CD4-positive, alpha-beta T cell treated with Interleukin-2 at 100 ng/mL for 4 hours (primary cell): ENCODE data around the gene TEX261.
"Not testable (repeated sequence)": the region's sequence is repeated elsewhere in the genome, so short reads cannot be mapped to it uniquely, and the experiment has no call there.

Experiments
- DNase-seq: peaks from one replicate; pipeline ENCODE4 v3.0.0-alpha.2; 2020; ENCODE audit warnings: low spot score

TEX261 gene

DNA sequence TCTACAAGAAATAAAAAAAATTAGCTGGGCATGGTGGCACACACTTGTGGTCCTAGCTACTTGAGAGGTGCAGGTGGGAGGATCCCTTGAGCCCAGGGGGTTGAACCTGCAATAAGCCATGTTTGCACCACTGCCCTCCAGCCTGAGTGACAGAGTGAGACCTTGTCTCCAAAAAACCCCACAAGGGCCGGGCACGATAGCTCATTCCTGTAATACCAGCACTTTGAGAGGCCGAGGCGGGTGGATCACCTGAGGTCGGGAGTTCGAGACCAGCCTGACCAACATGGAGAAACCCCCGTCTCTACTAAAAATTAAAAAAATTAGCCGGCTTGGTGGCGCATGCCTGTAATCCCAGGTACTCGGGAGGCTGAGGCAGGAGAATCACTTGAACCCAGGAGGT lies 5.3 kb upstream of the TEX261 start:
- not testable (repeated sequence) for DNase-seq

DNA sequence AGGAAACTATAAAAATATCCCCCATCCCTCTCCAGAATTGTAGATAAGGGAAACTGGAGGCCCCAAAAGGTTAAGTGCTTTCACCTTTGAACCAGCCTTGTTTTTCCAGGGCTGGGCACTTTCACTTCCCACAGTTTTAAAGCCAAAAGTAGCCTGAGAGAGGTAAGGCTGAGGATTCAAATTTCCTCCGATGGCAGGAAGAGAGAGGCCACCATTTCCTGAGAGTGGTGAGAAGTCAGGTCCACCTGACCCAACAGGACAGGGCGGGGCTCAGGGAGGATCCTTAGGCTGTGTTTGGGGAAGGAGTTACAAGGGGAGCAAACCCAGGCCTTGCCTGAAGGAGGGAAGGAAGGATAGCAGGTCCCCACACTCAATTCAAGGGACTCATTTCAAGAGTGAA lies 4.7 kb upstream of the TEX261 start:
- DNase-seq, result no peak

DNA sequence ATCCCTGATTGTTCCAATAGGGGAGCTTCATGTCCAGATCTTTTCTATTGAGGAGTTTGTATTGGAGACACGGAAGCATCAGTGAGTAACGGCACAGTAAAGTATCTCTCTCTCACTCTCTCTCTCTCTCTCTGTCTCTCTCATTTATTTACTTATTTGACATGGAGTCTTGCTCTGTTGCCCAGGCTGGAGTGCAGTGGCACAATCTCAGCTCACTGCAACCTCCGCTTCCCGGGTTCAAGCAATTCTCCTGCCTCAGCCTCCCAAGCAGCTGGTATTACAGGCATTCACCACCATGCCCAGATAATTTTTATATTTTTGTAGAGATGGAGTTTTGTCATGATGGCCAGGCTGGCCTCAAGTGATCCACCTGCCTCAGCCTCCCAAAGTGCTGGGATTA lies 4.2 kb upstream of the TEX261 start:
- DNase-seq, result not testable (repeated sequence)

DNA sequence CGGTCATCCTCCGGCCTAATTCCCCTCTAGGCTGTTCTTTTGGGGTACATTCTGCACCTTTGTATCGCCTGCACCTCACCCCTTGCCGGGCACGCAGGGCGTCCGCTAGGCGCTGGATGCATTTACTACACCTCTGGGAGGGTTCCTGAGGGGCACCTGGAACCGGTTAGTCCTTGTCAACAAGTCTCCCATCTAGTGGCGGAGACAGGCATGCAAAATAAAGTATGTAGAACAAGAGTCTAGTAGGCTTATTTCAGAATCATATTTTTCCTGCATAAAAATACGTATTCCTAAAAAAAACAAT lies 705 bp upstream of the TEX261 start:
- DNase-seq, result peak; percentile 71

DNA sequence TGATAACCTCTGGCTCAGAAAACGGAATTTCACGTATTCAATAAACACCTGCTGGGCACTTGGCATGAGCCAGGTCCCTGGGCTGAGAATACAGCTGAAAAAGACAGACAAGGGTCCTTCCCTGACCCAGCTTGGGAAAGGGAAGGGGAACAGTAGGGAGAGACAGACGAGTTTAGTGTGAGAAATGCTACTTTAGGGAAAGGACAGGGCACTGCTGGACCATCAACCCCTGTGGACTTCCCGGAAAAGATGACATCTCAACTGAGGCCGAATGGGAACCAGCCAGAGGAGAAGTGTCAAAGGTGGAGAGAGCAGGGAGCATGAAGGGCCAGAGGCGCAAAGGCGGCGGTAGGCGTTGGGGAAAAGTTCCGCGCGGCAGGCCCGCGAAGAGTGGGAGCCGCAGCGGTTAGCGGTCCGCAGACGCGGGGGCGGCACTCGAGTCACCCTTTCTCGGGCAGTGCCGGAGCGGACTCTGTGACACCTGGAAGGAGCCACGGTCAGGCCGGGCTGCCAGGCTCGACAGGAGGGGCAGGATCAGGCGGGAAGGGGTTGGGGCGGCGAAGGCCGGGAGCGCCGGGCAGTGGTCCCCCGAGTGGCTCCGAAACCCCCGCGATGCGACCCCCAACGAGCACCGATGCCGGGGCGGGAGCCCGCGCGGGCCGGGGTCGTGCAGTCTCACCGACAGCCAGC lies 519 bp downstream of the TEX261 start:
- peak; percentile 3 for DNase-seq

DNA sequence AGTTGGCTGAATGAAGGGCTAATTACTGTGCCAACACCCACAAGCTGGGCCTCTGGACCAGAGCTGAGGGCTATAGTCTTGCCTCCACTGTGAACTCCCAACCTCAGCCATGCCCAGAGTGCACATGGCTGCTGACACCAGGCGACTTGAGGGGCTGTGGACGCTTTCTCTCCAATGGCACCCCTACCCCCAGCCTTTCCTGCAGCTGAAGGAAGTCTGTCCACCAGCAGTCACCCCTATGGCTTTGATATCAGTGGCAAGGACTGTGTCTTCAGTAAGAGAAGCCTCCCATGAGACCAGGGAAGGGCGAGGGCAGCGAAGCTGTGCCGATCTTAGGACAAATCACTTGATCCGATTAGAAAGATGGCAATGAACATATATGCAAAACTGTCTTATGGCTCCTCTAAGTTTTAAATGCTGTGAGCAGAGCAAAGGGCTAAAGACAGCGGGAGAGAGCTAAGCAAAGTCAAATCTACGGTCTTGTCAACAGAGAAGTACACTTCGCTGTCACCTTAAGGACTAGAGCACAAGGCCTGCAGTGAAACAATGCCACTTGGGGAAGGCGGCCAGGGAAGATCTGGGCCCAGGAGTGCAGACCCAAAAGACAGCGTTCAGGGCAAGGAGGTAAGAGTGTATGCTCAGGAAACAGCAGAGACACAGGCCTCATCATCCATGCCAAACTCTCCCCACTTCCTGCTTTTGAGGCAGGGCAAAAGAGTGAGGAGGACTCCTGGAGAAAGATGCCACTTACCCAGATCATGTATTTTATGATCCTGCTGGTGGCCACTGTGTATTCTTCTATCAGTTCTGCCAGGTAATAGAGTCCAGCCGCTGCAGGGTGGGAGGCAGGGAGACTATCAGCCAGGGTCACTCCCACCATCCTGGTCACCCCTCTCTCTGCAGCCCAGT lies 1.5 kb downstream of the TEX261 start:
- DNase-seq, result no peak

DNA sequence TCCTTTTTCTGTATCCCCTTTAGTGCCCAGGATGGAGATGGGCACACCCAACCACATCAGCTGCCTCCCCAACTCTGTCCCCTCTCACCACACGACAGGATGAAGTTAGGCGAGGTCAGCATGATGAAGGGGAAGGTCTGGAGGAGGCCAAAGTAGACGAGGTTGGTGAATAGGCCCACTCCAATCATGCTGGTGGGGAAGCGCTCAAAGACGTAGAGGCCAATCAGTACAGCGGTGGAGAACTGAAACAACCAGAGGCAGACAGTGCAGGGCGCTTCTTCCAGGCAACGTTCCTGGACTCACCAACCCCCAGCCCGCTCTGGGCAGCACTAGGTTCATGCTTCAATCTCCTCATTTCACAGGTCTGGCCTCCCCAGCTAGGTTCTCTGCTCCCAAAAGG lies 2.9 kb downstream of the TEX261 start:
- no peak for DNase-seq

DNA sequence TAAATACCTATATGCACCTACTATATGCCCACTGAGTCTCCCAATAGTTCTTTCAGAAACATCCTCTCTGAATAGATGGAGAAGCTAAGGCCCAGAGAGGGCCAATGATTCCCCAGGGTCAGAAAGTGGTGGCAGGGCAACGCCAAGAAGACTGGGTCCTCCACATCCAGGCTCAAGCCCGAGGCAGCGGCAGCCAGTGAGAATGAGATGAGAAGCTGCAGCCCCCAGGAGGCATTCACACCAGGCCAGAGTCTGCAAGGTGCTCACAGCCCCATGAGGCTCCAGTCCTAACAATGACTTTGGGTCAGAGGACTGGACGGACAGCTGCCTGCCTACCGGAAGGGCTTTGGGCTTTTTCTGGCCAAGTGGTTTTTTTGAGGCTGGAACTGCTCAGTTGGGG lies 3.5 kb downstream of the TEX261 start:
- no peak for DNase-seq

DNA sequence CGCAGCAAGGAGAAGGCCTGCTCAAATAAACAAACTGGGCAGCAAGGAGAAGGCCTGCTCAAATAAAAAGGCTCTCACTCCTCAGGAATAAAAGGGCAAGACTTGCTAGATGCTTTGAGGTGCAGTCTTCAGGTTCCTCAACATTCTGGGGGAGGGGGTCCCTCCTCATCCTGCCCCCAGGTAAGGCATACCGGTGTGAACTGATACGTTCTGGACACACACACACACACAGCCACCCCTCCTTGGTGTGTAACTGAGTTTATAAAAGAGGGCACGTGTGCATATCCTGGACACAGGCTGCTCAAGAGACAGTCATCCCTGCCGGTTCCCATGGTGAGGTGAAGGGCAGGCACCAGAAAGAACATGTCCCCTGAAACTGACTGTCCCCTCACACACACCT lies 4.5 kb downstream of the TEX261 start:
- no peak for DNase-seq

DNA sequence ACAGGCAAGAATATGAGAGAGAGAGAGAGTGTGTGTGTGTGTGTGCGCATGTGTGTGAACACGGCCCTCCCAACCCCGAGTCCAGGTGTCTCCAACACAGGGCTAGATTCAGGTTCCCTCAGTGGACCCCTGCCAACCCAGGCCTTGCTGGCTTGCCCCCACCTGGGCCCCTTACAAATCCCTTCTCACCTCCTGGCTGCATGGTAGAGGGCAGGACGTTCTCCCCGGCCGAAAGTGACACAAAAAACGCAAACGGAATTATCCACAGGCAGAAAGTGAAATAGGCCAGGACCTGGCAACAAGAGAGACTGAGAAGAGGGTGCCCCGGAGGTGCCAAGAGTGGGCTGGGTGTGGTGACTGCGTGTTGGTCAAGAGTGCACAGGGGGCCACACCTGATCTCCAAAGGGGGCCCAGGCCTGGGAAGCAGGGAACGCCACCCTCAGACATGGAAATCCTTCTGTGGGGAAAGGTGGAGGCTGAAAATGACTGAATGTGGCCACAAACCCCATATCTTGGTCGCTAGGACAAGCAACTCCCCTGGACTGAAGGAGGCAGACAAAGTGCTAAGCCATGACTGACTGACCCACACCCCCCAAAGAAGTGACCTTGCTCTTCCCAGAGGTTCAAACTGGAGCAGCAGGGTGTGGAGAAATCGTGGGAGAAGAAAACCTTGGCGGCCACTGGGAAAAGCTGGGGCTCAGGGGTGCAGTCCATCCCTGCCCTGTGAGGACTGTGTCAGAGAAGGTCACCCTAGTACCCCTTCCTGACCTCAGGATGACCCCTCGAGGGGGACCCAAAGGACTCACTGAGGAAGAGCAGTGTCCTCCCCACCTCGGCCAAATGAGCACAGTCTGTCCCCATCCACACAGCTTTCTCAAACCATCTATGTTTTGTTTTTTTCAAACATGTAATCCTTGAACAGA lies 5.7 kb downstream of the TEX261 start:
- DNase-seq, result no peak

DNA sequence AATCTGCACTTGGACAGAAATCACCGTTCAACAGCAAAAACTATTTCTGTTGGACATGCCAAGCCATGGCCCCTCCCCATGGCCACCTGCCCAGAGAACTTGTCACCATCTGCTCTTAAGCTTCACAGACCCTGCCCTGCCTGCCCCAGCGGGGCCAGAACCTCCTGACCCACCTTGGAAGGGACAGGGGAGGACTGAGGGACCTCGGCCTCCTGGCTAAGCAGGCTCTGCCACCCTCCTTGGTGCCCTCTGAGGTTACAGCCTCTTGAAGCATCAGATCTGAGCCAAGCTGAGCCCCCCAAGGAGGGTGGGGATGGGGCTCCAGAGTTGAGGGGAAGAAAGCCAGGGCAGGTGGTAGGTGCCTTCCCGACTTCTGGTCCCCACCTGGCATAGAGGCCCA lies 6.5 kb downstream of the TEX261 start:
- no peak for DNase-seq

DNA sequence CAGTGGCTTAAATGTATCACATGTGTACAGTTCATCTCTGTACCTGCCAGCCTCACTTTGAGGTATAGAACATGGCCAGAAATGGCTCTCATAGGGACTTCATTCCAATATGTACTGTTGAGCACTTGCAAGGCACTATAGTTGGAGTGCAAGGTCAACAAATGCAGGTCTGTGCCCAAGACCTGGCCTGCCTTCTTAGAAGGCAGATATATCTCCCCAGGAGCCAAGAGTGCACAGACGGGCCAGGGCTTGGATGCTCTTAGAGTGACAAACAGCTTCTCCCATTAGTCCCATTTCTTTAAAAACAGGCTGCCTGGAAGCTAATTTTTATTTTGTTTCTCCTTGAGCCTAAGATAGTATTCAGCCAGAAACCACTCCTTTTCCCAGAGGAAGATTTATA lies 7.3 kb downstream of the TEX261 start:
- no peak for DNase-seq

DNA sequence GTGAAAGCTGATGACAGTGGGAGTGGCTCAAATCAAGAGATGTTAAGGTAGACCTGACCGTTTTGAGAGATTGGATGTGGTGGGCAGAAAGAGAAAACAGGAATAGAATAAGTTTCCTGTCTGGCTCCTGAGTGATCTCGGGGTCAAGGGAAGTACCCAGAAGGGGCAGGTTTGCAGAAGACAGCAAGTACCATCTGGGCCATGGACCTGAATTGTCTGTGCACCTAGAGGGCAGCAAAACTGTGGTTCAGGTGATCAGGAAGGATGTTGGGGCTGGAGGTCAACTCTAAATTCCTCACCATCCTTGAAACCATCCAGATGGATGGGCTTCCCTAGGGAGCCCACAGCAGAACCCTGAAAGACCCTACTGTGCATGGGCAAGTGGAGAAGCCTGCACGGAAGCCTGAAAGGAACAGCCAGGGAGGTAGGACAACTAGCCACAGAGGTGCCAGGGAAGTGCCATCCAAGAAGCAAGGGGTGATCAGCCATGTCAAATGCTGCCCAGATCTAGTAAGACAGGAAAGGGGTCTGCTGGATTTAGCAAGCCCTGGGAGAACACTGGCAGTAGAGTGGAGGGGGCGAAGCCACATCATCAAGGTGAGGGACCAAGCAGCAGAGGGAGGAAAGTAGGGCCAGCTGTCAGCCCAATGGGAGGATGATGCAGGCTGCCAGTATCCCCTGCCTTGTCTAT lies 8.0 kb downstream of the TEX261 start:
- no peak for DNase-seq

DNA sequence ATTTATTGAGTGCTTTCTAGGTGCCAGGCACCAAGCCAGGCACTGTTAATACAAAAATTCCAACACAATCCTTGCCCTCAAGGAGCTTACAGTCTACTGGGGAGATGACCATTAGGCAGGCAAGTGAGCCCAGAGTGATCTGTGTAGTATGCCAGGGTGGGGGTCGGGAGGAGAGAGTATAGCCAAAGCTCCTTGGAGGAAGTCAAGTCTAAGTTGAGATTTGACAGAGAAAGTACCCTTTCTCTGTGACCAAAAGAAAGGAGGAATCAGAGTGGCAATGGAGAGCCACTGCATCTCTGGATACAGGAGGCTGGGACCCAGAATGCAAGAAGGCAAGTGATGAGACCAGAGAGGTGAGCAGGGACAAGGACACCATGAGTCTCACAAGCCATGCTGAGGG lies 8.7 kb downstream of the TEX261 start:
- DNase-seq, result no peak

DNA sequence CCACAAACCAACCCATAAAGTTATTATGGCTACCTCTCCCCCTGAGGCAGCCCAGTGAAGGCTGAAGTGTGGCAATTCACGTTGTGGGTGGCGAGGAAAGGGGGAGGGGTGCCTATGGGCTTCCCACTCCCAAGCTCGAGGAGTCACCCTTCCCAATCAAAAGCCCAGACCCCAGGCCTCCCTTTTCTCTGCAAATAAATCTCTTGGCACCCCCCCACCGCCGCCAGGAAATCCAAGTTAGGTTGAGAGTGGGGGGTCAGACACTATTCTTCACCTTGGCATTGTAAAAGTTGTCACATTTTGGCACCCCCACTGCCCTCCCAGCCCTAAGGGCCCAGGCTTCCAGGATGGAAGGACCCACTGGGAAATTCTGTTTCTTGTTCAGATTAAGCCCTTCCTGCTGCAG lies 9.4 kb downstream of the TEX261 start:
- no peak for DNase-seq

DNA sequence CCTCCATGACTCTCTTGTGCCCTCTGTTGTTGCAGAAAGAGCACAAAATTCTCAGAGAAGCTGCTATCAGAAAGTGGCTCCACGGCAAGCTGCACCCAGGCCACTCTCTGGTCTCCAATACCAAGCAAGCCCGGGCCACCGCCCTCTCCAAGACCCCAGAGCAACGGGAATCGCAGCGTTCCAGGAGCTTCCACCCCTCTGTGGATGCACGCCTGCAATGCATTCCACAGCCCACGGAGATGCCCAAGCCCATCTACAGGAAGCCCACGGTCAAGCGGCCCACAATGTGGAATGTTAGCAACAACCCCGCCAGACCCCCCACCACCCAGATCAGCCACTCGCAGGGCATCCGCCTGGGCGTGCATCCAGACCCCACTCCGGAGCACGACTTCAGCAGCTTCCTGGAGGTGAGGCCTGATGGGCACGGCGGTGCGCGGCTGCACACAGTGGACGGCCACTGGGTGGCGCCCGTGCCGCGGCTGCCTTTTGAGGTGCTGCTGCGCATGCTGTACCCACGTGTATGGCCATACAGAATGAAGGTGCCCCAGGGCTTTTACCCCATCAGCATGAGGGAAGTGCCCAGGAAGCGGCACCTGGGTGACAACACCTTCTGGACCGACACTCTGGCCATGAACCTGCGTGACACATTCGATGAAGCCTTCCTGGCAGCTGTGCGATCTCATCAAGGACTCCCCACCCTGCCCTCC lies 9.9 kb downstream of the TEX261 start:
- peak; percentile 79 for DNase-seq

DNA sequence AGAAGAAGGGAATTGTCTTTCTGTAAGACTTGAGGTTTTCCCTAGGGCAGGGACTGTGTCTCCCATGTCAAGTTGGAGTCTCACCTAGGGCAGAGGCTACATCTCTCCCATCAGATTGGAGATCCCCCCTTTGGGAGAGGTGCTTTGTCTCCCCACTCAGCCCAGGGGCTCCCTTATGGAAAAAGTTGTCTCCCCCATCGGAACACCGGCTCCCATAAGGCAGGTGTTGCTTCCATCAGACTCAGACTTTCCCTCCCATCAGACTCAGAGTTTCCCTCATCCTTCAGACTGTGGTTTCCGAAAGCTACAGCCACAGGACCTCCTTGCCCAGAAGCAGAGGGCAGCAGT lies 10.5 kb downstream of the TEX261 start:
- no peak for DNase-seq

DNA sequence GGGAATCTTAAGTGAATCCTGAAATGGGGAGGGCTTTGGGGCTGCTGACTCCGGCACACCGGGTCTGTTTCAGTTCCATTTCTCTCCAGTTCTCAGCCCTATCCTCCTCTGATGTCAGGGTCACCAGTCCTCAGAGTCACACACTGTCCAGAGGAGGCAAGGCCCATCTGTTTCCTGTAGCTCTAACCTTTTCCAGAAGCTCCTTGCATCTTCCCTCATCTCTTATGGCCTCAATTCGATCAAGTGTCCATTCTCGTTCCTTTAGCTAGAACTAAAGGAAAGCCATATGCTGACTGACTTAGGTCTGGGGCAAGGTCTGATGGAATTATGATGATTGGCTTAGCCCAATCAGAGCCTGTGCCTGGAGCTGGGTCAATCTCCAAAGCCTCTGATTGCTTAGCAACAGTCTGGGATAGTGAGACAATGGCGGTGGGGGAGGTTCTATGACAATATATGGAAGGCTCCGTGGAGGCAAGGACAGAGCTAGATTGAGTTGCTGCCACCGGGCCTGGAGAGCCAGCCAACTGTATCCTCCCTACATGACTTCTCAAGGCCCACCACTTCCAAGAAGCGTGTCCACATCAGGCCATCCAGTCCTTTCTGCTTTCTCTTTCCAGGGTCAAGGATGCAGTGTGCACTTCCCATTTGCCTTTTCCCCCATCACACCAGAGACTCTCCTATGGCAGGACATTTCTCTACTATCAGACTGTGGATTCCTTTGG lies 11.0 kb downstream of the TEX261 start:
- no peak for DNase-seq

DNA sequence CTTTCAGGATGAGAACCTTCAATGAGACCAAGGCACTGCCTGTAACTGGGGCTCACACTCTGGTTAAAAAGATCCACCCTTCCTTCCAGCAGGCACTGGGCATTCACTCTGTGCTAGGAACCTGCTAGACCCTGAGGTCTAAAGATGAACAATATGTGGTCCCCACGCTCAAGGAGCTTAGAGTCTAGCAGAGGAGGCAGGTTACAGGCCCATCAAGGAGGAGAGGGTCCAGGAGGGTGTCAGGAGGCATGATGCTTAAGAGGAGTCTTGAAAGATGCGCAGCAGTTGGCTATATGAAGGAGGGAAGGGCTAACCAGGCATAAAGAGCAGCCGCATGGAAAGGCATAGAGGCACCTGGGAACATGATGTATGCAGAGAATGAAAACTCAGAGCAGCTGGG lies 11.7 kb downstream of the TEX261 start:
- DNase-seq, result no peak

DNA sequence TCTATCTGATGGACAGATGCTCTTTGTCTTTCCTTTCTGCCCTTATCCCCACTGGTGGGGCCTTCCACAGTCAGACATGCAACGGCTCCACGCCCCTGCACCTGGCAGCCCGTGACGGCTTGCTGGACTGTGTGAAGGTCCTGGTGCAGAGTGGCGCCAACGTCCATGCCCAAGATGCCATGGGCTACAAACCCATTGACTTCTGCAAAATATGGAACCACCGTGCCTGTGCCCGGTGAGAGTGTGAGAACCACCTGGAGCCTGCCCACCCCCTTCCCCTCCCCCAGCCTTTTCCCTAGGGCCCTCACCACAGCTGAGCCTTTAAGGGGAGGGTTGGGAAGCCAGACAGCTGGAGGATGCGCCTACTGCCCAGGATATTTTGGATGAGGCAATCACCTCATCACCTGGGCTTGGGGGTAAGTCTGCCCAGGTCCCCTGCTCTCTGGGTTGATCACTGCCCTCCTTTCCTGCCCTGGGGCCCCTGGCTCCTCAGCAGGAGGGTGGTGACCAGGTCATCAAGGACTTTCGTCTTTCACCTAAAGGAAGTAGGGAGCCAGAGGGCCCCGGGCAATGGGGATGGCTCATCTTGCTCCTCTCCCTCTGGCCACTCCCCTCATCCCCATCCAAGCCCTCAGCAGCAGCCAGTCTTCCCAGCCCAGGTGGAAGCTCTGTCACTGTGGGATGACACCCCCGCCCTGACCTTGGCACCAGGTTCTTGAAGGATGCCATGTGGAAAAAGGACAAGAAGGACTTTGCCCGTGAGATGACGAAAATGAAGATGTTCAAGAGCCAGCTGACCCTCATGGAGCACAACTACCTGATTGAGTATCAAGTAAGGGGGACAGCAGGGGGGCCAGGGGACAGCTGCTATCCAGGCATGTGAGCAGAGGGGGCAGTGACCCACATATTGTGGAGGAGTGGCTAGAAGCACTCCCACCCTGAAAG lies 12.5 kb downstream of the TEX261 start:
- no peak for DNase-seq
